OCI-LY3 (cell line): Measurements from ENCODE around the gene ST3GAL5.

Experiments
- H2AFZ ChIP-seq: fragments of 200-600, 300-600 bp; shearing (Covaris generic); 2 replicates; pipeline ENCODE4 v1.6.0; 2014; ENCODE audit warnings: antibody characterized with exemption, low read depth, low read length
- H3K27ac ChIP-seq: fragments of 200-600, 300-600 bp; sonication (generic); 2 replicates; pipeline ENCODE4 v1.5.1; 2014; ENCODE audit warnings: mild to moderate bottlenecking, low read length, moderate library complexity, mixed read lengths
- H3K27me3 ChIP-seq: fragments of 200-600, 300-600 bp; sonication (generic); 2 replicates; pipeline ENCODE4 v1.6.1; 2014; ENCODE audit warnings: low read depth, low read length, mixed read lengths
- H3K36me3 ChIP-seq: fragments of 200-600, 300-600 bp; sonication (generic); replicated peaks from 2 replicates; pipeline ENCODE3; 2014; ENCODE audit warnings: low read depth, low read length, mixed read lengths
- H3K4me1 ChIP-seq: fragments of 300-600, 200-600 bp; sonication (generic); 2 replicates; pipeline ENCODE4 v1.6.1; 2014; ENCODE audit warnings: low read length, mixed read lengths
- H3K4me2 ChIP-seq: fragments of 200-600, 300-600 bp; sonication (generic); 2 replicates; pipeline ENCODE4 v1.6.1; 2014; ENCODE audit warnings: low read length, mixed read lengths
- H3K4me3 ChIP-seq: fragments of 300-600, 200-600 bp; sonication (generic); 2 replicates; pipeline ENCODE4 v1.5.1; 2014; ENCODE audit warnings: antibody characterized with exemption, mild to moderate bottlenecking, low read length, moderate library complexity
- H3K79me2 ChIP-seq: fragments of 300-600, 200-600 bp; shearing (Covaris generic); 2 replicates; pipeline ENCODE4 v1.6.1; 2014; ENCODE audit warnings: mild to moderate bottlenecking, low read length, mixed read lengths
- H3K9ac ChIP-seq: fragments of 300-600, 200-600 bp; shearing (Covaris generic); 2 replicates; pipeline ENCODE4 v1.6.0; 2014; ENCODE audit warnings: mild to moderate bottlenecking, low read length, moderate library complexity
- H3K9me3 ChIP-seq: fragments of 200-600, 300-600 bp; shearing (Covaris generic); 2 replicates; pipeline ENCODE4 v1.6.1; 2014; ENCODE audit warnings: low read length, mixed read lengths; ENCODE audit not compliant: insufficient read depth
- H4K20me1 ChIP-seq: fragments of 200-600, 300-600 bp; sonication (generic); 2 replicates; pipeline ENCODE4 v1.6.1; 2016; ENCODE audit warnings: low read length, mixed read lengths; ENCODE audit not compliant: insufficient read depth
- CTCF ChIP-seq: fragments of 200-600, 300-600 bp; sonication (generic); IDR thresholded peaks from 2 replicates; pipeline ENCODE4 v1.5.1; 2014; ENCODE audit warnings: antibody characterized with exemption, low read length, low read depth
- EZH2phosphoT487 ChIP-seq: fragments of 200-600 bp; shearing (Covaris generic); IDR thresholded peaks from 2 replicates; pipeline ENCODE4 v1.6.1; 2018; ENCODE audit warnings: antibody characterized with exemption, mixed run types, low read depth

ST3GAL5 gene

GRCh38 chr2:85795331-85796045 lies 93.3 kb downstream of the ST3GAL5 start:
- Histone ChIP-seq H3K9ac (no peak overlapping the region), H4K20me1 (no peaks in the 10 kb centered on the region), H3K27me3 (peaks cover 30% of the 10 kb centered on the region), H3K4me3 (no peak overlapping the region), H3K27ac (no peak overlapping the region), H2AFZ (no peak overlapping the region), H3K9me3 (no peaks in the 10 kb centered on the region), H3K79me2 (no peaks in the 10 kb centered on the region), H3K4me1 (no peaks in the 10 kb centered on the region), H3K36me3 (no peaks in the 10 kb centered on the region), H3K4me2 (no peak overlapping the region)
- TF ChIP-seq EZH2phosphoT487: no peak
- no peak for TF ChIP-seq CTCF

GRCh38 chr2:85794491-85795121 lies 94.2 kb downstream of the ST3GAL5 start:
- TF ChIP-seq CTCF (no peak), EZH2phosphoT487 (no peak)
- no peak overlapping the region for H3K4me2 ChIP-seq
- H3K9ac ChIP-seq: no peak overlapping the region
- peaks cover 37% of the 10 kb centered on the region for H3K27me3 ChIP-seq
- H3K9me3 ChIP-seq: no peaks in the 10 kb centered on the region
- H2AFZ ChIP-seq: no peak overlapping the region
- no peak overlapping the region for H3K27ac ChIP-seq
- no peaks in the 10 kb centered on the region for H4K20me1 ChIP-seq
- no peaks in the 10 kb centered on the region for H3K36me3 ChIP-seq
- H3K79me2 ChIP-seq: no peaks in the 10 kb centered on the region
- no peaks in the 10 kb centered on the region for H3K4me1 ChIP-seq
- H3K4me3 ChIP-seq: no peak overlapping the region

GRCh38 chr2:85794038-85794441 lies 94.8 kb downstream of the ST3GAL5 start:
- H3K27ac ChIP-seq: no peak overlapping the region
- no peaks in the 10 kb centered on the region for H3K36me3 ChIP-seq
- H3K9ac ChIP-seq: no peak overlapping the region
- TF ChIP-seq EZH2phosphoT487: no peak
- no peak for TF ChIP-seq CTCF
- peaks cover 33% of the 10 kb centered on the region for H3K27me3 ChIP-seq
- no peaks in the 10 kb centered on the region for H3K4me1 ChIP-seq
- no peak overlapping the region for H2AFZ ChIP-seq
- no peak overlapping the region for H3K4me3 ChIP-seq
- no peaks in the 10 kb centered on the region for H3K79me2 ChIP-seq
- no peaks in the 10 kb centered on the region for H3K9me3 ChIP-seq
- no peaks in the 10 kb centered on the region for H4K20me1 ChIP-seq
- H3K4me2 ChIP-seq: no peak overlapping the region

- H3K27ac ChIP-seq: no peak overlapping the region
These were observed 95.2 kb downstream of the ST3GAL5 start for GRCh38 chr2:85793584-85793983.

More at GRCh38 chr2:85793584-85793983, 95.2 kb downstream of the ST3GAL5 start:
- Histone ChIP-seq H3K4me2 (no peak overlapping the region), H3K4me1 (no peaks in the 10 kb centered on the region), H3K36me3 (no peaks in the 10 kb centered on the region), H2AFZ (no peak overlapping the region), H3K79me2 (no peaks in the 10 kb centered on the region), H3K27me3 (peaks cover 29% of the 10 kb centered on the region), H3K9me3 (no peaks in the 10 kb centered on the region), H4K20me1 (no peaks in the 10 kb centered on the region), H3K9ac (no peak overlapping the region), H3K4me3 (no peak overlapping the region)
- TF ChIP-seq CTCF (no peak), EZH2phosphoT487 (no peak)
